ACC112 (cell line): ENCODE measurements around the gene SLCO2A1.

Experiments used
- H2AFZ ChIP-seq: fragments of 200-600 bp; sonication (generic); one replicate; pipeline ENCODE4 v1.6.0; 2017; ENCODE audit warnings: antibody characterized with exemption, low read length; ENCODE audit not compliant: unreplicated experiment
- H3K27ac ChIP-seq: fragments of 200-600 bp; sonication (generic); 2 replicates; pipeline ENCODE4 v1.5.1; 2014; ENCODE audit warnings: low read depth, mild to moderate bottlenecking, antibody characterized with exemption, low read length, moderate library complexity
- H3K27me3 ChIP-seq: fragments of 200-600 bp; sonication (generic); 2 replicates; pipeline ENCODE4 v1.6.1; 2014; ENCODE audit warnings: mild to moderate bottlenecking, antibody characterized with exemption, low read length, moderate library complexity, mixed read lengths; ENCODE audit not compliant: insufficient read depth
- H3K36me3 ChIP-seq: fragments of 200-600 bp; sonication (generic); 2 replicates; pipeline ENCODE4 v1.6.1; 2016; ENCODE audit warnings: mild to moderate bottlenecking, antibody characterized with exemption, low read length, moderate library complexity, mixed read lengths; ENCODE audit not compliant: insufficient read depth
- H3K4me1 ChIP-seq: fragments of 200-600 bp; sonication (generic); one replicate; pipeline ENCODE4 v1.6.1; 2016; ENCODE audit warnings: low read length, mixed read lengths; ENCODE audit not compliant: insufficient read depth, unreplicated experiment, control insufficient read depth
- H3K4me3 ChIP-seq: fragments of 200-600 bp; sonication (generic); 2 replicates; pipeline ENCODE4 v1.5.1; 2014; ENCODE audit warnings: mild to moderate bottlenecking, low read depth, low read length
- H3K79me2 ChIP-seq: fragments of 200-600 bp; sonication (generic); one replicate; pipeline ENCODE4 v1.6.0; 2016; ENCODE audit warnings: low read length; ENCODE audit not compliant: control insufficient read depth, unreplicated experiment, insufficient read depth

Gene SLCO2A1

DNA sequence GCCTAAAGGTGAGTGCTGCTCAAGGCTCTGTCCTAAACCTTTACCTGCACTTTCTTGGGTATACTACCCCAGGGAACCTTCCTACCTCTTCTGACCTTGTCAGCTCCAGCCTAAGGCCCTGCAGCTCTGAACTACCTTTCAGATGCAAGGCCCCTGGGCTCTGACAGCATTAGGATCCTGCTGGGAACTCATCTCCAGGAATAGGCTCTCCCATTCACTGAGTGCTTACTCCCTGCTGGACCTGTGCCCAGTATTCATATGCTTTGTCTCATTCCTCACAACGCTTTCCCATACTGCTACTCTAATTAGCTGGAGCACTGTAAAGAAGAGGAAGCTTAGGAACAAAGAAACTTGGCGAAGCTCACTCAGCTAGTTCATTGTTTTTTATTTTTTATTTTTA, 80.3 kb downstream of the SLCO2A1 start:
- Histone ChIP-seq H3K4me1 (peaks cover 33% of the 10 kb centered on the region), H3K27ac (no peak overlapping the region), H3K79me2 (no peaks in the 10 kb centered on the region), H3K27me3 (no peaks in the 10 kb centered on the region), H3K36me3 (no peaks in the 10 kb centered on the region), H2AFZ (no peak overlapping the region), H3K4me3 (no peak overlapping the region)

DNA sequence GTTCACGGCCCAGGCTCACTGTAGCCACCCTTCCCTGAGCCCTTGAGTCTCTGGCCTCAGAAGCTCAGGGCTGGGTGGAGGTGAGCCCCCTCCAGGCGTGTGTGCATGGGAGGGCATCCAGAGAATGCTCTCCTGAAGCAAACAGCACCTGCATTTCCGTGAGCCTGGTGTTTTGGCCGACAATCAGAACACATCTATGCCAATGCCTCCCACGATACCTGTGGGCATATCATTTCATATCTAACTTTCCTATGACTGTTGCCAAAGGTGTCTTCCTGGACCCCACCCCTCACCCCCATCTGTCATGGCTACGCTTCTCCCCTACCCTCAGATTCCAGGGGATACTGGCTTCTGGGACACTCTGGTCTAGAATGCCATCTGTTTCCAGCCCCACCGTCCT, 80.7 kb downstream of the SLCO2A1 start:
- no peaks in the 10 kb centered on the region for H3K79me2 ChIP-seq
- H3K27me3 ChIP-seq: no peaks in the 10 kb centered on the region
- no peak overlapping the region for H3K27ac ChIP-seq
- H3K36me3 ChIP-seq: no peaks in the 10 kb centered on the region
- H2AFZ ChIP-seq: no peak overlapping the region
- H3K4me3 ChIP-seq: no peak overlapping the region
- peaks cover 38% of the 10 kb centered on the region for H3K4me1 ChIP-seq

DNA sequence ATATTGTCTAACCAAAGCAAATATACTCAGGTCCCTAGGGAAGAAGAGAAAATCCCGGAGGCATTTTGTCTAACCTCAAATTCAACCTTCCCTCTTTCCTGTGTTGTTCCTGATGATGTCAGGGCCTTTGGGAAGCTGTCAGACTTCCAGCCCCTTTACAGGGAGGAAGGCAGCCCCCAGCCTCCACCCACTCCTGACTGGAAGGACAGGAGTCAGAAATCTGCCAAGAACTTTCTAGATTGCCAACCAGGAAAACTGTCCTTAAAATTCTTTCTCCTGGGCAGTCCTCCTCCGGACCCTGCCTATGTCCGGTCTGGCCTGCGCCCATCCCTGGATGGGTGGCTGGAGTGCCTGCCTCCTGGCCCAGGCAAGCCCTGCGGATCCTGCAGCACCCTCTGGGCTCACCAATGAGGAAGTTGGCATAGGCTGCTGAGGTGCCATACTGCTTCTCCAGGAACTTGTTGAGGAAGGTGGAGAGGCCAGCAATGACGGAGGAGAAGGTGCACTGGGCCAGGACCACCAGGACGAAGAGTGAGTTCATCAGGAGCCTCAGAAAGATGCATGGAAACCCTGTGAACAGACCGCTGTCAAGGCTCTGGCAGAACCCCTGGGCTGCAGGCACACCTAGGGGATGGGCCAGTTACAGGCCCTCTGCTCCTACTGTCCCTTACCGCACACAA, 81.5 kb downstream of the SLCO2A1 start:
- Histone ChIP-seq H3K4me3 (no peak overlapping the region), H3K36me3 (no peaks in the 10 kb centered on the region), H3K79me2 (no peaks in the 10 kb centered on the region), H2AFZ (no peak overlapping the region), H3K4me1 (peaks cover 44% of the 10 kb centered on the region), H3K27ac (no peak overlapping the region), H3K27me3 (no peaks in the 10 kb centered on the region)

DNA sequence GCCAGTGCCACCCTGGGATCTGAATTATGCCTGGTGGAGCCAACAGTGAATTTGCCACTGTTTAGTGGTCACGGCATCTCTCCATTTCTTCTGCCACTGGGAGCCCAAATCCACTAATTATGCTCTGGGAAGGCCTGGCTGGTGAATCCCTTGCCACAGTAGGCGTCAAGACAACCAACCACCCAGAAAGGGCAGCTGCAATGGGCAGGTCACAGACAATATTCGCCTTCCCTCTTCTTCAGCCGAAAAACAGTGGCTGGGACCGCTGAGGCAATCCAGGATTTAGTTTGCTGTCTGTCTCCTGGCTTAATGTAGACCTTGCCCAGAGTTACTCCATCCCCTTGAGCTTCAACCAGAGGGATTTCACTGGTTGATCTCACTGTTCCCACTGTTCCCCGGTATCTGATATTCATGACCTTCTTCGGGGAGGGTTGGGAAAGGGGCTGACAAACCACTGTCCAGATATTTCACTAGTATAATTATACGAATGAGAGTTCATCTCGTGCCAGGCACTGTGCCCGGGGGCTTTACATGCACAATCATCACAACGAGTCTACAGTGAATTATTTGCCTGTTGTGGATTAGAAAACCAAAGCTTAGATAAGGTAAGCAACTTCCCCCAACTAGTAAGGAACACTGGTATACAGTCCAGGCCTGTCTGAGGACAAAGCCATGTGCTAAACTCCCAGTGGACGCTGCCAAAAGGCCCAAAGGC, 84.2 kb downstream of the SLCO2A1 start:
- Histone ChIP-seq H3K79me2 (no peaks in the 10 kb centered on the region), H3K4me3 (no peak overlapping the region), H3K4me1 (peaks cover 59% of the 10 kb centered on the region), H3K27me3 (no peaks in the 10 kb centered on the region), H3K27ac (peak overlapping the region; percentile 82), H2AFZ (no peak overlapping the region), H3K36me3 (no peaks in the 10 kb centered on the region)

DNA sequence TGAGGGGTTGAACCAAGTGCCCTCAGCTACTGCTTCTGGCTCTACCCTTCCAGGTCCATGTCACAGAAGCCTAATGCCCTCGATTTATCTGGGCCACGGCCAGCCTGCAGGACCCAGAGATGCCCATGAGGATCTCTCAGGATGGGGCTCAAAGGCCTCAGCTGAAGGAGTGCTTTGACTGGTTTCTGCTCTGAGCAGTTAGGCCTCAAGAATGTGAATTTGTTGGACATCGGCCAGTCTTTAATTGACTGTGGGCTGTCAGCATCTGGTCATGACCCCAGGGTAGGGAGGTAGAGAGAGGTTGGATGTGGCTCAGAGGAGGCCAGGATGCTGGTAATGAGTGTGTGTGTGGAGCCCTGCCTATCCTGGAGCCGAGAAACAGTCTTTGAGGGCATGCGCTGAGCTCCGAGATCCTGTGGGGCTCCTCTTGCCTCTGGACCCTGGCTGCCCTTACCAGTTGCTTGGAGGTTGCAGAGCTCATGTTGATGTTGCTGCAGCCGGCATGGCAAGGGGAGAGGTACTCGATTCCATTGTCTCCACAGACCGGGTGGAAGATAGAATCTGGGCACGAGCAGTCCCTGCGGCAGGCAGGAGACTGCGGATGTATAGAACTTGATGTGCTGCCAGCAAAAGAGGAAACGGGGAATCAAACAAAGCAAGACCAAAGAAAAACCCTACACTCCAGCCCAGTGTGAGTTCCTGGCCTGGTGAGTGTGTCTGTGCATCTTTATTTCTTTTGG, 84.9 kb downstream of the SLCO2A1 start:
- no peak overlapping the region for H2AFZ ChIP-seq
- no peaks in the 10 kb centered on the region for H3K36me3 ChIP-seq
- peaks cover 59% of the 10 kb centered on the region for H3K4me1 ChIP-seq
- H3K79me2 ChIP-seq: no peaks in the 10 kb centered on the region
- peak overlapping the region; percentile 82 for H3K27ac ChIP-seq
- peak overlapping the region; percentile 59 for H3K4me3 ChIP-seq
- H3K27me3 ChIP-seq: no peaks in the 10 kb centered on the region

DNA sequence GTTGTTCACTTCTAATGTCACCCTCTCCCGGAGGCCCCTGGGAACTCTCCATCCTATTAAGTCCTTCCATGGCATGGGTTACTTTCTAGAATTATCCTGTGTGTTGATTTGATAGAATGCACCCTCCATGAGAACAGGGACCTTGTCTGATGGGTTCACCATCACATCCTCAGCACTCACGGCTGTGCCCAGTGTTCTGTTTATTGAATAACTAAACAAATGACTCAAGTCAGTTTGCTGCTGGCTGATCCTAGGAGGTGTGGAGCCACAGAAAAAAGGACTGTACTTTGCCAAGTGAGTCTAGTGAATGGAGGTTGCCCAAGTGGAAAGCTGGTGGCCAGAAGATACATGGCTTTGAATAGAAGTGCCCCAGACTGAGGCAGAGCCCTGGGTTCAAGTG, 85.5 kb downstream of the SLCO2A1 start:
- Histone ChIP-seq H3K36me3 (no peaks in the 10 kb centered on the region), H3K4me1 (peaks cover 59% of the 10 kb centered on the region), H3K4me3 (peak overlapping the region; percentile 59), H3K27ac (peak overlapping the region; percentile 82), H2AFZ (no peak overlapping the region), H3K27me3 (no peaks in the 10 kb centered on the region), H3K79me2 (no peaks in the 10 kb centered on the region)

DNA sequence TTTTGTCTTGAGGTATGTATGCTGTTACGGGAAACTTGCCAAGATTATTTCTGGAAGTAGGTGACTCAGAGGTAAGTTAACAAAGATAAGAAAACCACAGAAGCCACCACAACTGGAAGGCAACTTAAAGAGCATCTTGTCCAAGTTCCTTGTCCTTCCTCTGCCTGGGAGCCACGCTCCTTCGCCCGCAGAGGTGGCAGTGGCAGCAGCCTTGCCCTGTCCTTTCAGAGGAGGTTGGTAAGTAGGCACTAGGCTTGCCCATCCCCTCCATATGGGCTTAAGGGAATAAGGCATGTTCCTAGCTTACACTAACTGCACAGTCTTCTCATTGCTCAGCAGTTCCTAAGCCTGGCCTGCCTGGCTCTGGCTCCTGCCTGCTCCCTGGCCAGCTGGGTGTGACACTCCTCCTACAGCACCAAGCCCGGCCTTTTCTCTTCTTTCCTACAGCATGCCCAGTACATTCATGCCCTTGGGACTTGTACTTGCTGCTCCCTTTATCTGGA, 86.0 kb downstream of the SLCO2A1 start:
- peaks cover 59% of the 10 kb centered on the region for H3K4me1 ChIP-seq
- H2AFZ ChIP-seq: no peak overlapping the region
- peak overlapping the region; percentile 59 for H3K4me3 ChIP-seq
- no peaks in the 10 kb centered on the region for H3K79me2 ChIP-seq
- no peaks in the 10 kb centered on the region for H3K36me3 ChIP-seq
- no peaks in the 10 kb centered on the region for H3K27me3 ChIP-seq
- peak overlapping the region; percentile 82 for H3K27ac ChIP-seq

DNA sequence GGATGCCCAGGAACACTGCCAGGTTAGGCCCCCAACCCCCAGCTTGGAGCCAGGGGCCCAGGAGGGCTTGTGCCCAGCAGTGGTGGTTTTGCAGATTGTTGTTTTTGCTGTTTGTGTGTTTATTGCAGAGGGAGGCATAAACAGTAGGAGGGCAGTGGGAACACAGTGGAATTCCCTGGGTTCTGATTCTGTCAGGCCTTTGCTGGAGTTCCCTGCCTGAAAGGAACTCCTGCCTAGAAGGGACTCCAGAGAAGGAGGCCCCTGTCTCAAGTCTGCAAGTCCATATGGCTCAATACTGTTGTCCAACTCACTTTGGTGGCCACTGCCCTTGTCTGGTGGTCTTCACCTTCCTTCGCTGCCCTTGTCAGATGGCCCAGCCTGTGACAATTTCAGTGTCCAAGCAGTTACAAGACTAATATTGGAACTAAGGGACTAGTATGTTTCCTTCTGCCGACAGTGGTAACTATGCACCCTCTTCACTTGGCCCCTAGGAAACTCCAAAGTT, 86.6 kb downstream of the SLCO2A1 start:
- Histone ChIP-seq H2AFZ (no peak overlapping the region), H3K36me3 (no peaks in the 10 kb centered on the region), H3K4me3 (no peak overlapping the region), H3K4me1 (peaks cover 55% of the 10 kb centered on the region), H3K27ac (peak overlapping the region; percentile 82; the same call in 1 of the 2 replicates), H3K79me2 (no peaks in the 10 kb centered on the region), H3K27me3 (no peaks in the 10 kb centered on the region)

DNA sequence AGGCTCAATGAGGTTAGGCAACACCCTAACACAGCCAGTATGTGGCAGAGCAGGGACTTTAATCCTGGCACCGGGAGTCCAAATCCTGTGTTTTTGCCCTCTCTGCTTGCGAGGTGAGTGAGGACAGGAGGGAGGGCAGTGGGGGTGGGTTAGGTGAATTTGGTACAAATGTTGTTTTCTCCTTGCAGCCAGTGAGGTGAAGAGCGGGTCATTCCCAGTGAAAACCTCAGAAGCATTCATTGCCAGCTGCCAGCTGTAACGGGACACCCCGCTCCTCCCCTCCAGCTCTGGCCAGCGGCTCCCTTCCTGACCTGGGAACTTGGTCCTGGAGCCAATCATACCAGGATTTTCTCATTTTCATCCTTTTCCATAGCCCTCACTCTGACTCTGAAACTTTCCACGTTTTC, 88.3 kb downstream of the SLCO2A1 start:
- Histone ChIP-seq H3K36me3 (no peaks in the 10 kb centered on the region), H2AFZ (no peak overlapping the region), H3K27me3 (no peaks in the 10 kb centered on the region), H3K79me2 (no peaks in the 10 kb centered on the region), H3K27ac (no peak overlapping the region), H3K4me3 (no peak overlapping the region), H3K4me1 (peaks cover 46% of the 10 kb centered on the region)

DNA sequence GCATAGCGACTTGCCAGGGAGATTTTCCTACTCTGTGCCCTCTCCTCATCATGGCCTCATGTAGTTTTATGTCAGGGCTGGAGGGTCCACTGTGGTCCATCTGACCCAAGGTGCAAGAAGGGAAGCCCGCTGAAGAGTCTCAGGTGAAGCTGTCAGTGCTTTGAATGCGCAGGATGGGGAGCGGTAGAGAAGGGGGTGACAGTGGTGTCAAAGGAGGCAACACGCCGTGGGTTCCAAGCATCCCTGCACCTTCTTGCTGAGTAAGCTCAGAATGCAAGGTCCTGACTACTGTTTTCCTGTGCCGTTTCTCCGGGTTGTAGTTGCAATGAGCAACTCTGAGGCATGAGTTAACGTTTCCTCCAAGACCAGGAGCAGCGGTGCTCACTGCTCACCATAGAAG, 89.2 kb downstream of the SLCO2A1 start:
- H3K27ac ChIP-seq: no peak overlapping the region
- no peaks in the 10 kb centered on the region for H3K36me3 ChIP-seq
- no peaks in the 10 kb centered on the region for H3K79me2 ChIP-seq
- no peak overlapping the region for H3K4me3 ChIP-seq
- H2AFZ ChIP-seq: no peak overlapping the region
- H3K4me1 ChIP-seq: peaks cover 37% of the 10 kb centered on the region
- H3K27me3 ChIP-seq: no peaks in the 10 kb centered on the region
